Suprapubic skin (tissue), 3 donors: ENCODE results near the gene CTSL.
A peak's percentile ranks its signal among the peaks of the same experiment; 100 is the strongest.

ENCODE experiments used
- CTCF ChIP-seq, 2 donors: fragments of 200-600 bp in 1 of 2; fragments of 450-650 bp in 1 of 2; sonication (generic) in 1 of 2; IDR thresholded peaks; one replicate each; pipeline ENCODE4 v1.5.1; 2016 to 2019; ENCODE audit warnings: antibody characterized with exemption in 2 of 2, mild to moderate bottlenecking in 1 of 2, moderate library complexity in 1 of 2
- POLR2A ChIP-seq, 2 donors: fragments of 450-650 bp; IDR thresholded peaks; one replicate each; pipeline ENCODE4 v1.6.1; 2017; ENCODE audit warnings: antibody characterized with exemption in 2 of 2, mild to moderate bottlenecking in 2 of 2, moderate library complexity in 2 of 2

- TF ChIP-seq CTCF (IDR thresholded peaks at IDR 0.05), result peak; percentile 63 to 74
- TF ChIP-seq POLR2A (IDR thresholded peaks at IDR 0.05), result no peak
Observed at GRCh38 chr9:87678650-87679355, 47.1 kb upstream of the CTSL start.
